ENCODE results near the gene KRTAP9-1. TPM values are rescaled to one million over a fixed set of nuclear protein-coding genes. Genes with fewer than 3 reads are reported as not detected.

The KRTAP9-1 gene
- total RNA-seq, 1 donor from 2014 or later, result not detected

- no peaks in the 10 kb centered on the region for H3K9me3 Mint-ChIP-seq (ENCODE audit: unreplicated experiment)
- no peak overlapping the region for H3K4me3 Mint-ChIP-seq (ENCODE audit: unreplicated experiment)
- no peak overlapping the region for H3K27ac Mint-ChIP-seq (ENCODE audit: unreplicated experiment)
- no peaks in the 10 kb centered on the region for H3K36me3 Mint-ChIP-seq (ENCODE audit: unreplicated experiment)
- no peak for DNase-seq (ENCODE audit: extremely low spot score, unreplicated experiment)
- H3K4me1 Mint-ChIP-seq (ENCODE audit: unreplicated experiment), result no peaks in the 10 kb centered on the region
- no peaks in the 10 kb centered on the region for H3K27me3 Mint-ChIP-seq (ENCODE audit: unreplicated experiment)
- TF ChIP-seq CTCF (IDR thresholded peaks at IDR 0.05), result no peak
These were observed 17.8 kb upstream of the KRTAP9-1 start for GRCh38 chr17:41171886-41172285.

- H3K36me3 Mint-ChIP-seq (ENCODE audit: unreplicated experiment), result no peaks in the 10 kb centered on the region
- no peaks in the 10 kb centered on the region for H3K27me3 Mint-ChIP-seq (ENCODE audit: unreplicated experiment)
- H3K9me3 Mint-ChIP-seq (ENCODE audit: unreplicated experiment), result no peaks in the 10 kb centered on the region
- TF ChIP-seq CTCF (IDR thresholded peaks at IDR 0.05), result no peak
- no peak overlapping the region for H3K27ac Mint-ChIP-seq (ENCODE audit: unreplicated experiment)
- H3K4me1 Mint-ChIP-seq (ENCODE audit: unreplicated experiment), result no peaks in the 10 kb centered on the region
- DNase-seq (ENCODE audit: extremely low spot score, unreplicated experiment), result no peak
- no peak overlapping the region for H3K4me3 Mint-ChIP-seq (ENCODE audit: unreplicated experiment)
These were observed 12.8 kb upstream of the KRTAP9-1 start for GRCh38 chr17:41176744-41177387.

GRCh38 chr17:41177727-41178271 is 11.9 kb upstream of the KRTAP9-1 start, which contains the start of gene KRTAP4-2:
TSS of gene KRTAP4-2 (minus strand) at chr17:41178221. CDS start at chr17:41178164, 57 bp downstream.
- H3K9me3 Mint-ChIP-seq (ENCODE audit: unreplicated experiment), result no peaks in the 10 kb centered on the region
- H3K4me3 Mint-ChIP-seq (ENCODE audit: unreplicated experiment), result no peak within 1 kb of the TSS
- no peaks in the 10 kb centered on the region for H3K4me1 Mint-ChIP-seq (ENCODE audit: unreplicated experiment)
- H3K27me3 Mint-ChIP-seq (ENCODE audit: unreplicated experiment), result no peaks in the 10 kb centered on the region
- TF ChIP-seq CTCF (IDR thresholded peaks at IDR 0.05), result no peak
- no peak within 1 kb of the TSS for H3K27ac Mint-ChIP-seq (ENCODE audit: unreplicated experiment)
- no peaks in the 10 kb centered on the region for H3K36me3 Mint-ChIP-seq (ENCODE audit: unreplicated experiment)
- no peak for DNase-seq (ENCODE audit: extremely low spot score, unreplicated experiment)

- DNase-seq (ENCODE audit: extremely low spot score, unreplicated experiment), result no peak
- Mint-ChIP-seq H3K4me3 (ENCODE audit: unreplicated experiment) (no peak overlapping the region), H3K36me3 (ENCODE audit: unreplicated experiment) (no peaks in the 10 kb centered on the region), H3K27me3 (ENCODE audit: unreplicated experiment) (no peaks in the 10 kb centered on the region), H3K27ac (ENCODE audit: unreplicated experiment) (no peak overlapping the region), H3K9me3 (ENCODE audit: unreplicated experiment) (no peaks in the 10 kb centered on the region), H3K4me1 (ENCODE audit: unreplicated experiment) (no peaks in the 10 kb centered on the region)
- TF ChIP-seq CTCF (IDR thresholded peaks at IDR 0.05), result no peak
These were observed 11.3 kb upstream of the KRTAP9-1 start for GRCh38 chr17:41178341-41178740.

- Mint-ChIP-seq H3K27me3 (ENCODE audit: unreplicated experiment) (no peaks in the 10 kb centered on the region), H3K4me3 (ENCODE audit: unreplicated experiment) (no peak overlapping the region), H3K4me1 (ENCODE audit: unreplicated experiment) (no peaks in the 10 kb centered on the region), H3K9me3 (ENCODE audit: unreplicated experiment) (no peaks in the 10 kb centered on the region), H3K27ac (ENCODE audit: unreplicated experiment) (no peak overlapping the region), H3K36me3 (ENCODE audit: unreplicated experiment) (no peaks in the 10 kb centered on the region)
- no peak for DNase-seq (ENCODE audit: extremely low spot score, unreplicated experiment)
- TF ChIP-seq CTCF (IDR thresholded peaks at IDR 0.05), result no peak
These were observed 10.7 kb upstream of the KRTAP9-1 start for GRCh38 chr17:41178843-41179616.

Data from osteocyte (in vitro differentiated cells).